Smooth muscle cell (in vitro differentiated cells): ENCODE results near the gene ZNF581. TPM values are rescaled to one million over a fixed set of nuclear protein-coding genes. Genes with fewer than 3 reads are reported as not detected.

ENCODE experiments used
- DNase-seq: peaks from one replicate; lab custom pipeline; 2025; ENCODE audit not compliant: unreplicated experiment; lab: John Stamatoyannopoulos, UW
- H2AFZ ChIP-seq: fragments of 200-600 bp; sonication (generic); 2 replicates; pipeline ENCODE4 v1.6.0; 2016; ENCODE audit warnings: antibody characterized with exemption, low read depth, mild to moderate bottlenecking
- H3F3A ChIP-seq: fragments of 200-600 bp; sonication (generic); 2 replicates; pipeline ENCODE4 v1.6.0; 2017; ENCODE audit warnings: antibody characterized with exemption, low read depth
- H3K27ac ChIP-seq: fragments of 200-600 bp; sonication (generic); 2 replicates; pipeline ENCODE4 v1.5.1; 2016; ENCODE audit warnings: low read depth, mild to moderate bottlenecking
- H3K27me3 ChIP-seq: fragments of 200-600 bp; sonication (generic); 2 replicates; pipeline ENCODE4 v1.6.1; 2016; ENCODE audit warnings: low read depth, mild to moderate bottlenecking
- H3K36me3 ChIP-seq: fragments of 200-600 bp; sonication (generic); 2 replicates; pipeline ENCODE4 v1.5.1; 2016; ENCODE audit warnings: low read depth
- H3K4me1 ChIP-seq: fragments of 200-600 bp; sonication (generic); 2 replicates; pipeline ENCODE4 v1.5.1; 2016; ENCODE audit warnings: low read depth
- H3K4me2 ChIP-seq: fragments of 200-600 bp; sonication (generic); 2 replicates; pipeline ENCODE4 v1.6.0; 2016; ENCODE audit warnings: mild to moderate bottlenecking
- H3K4me3 ChIP-seq: fragments of 200-600 bp; sonication (generic); 2 replicates; pipeline ENCODE4 v1.5.1; 2016; ENCODE audit warnings: mild to moderate bottlenecking
- H3K79me2 ChIP-seq: fragments of 200-600 bp; sonication (generic); 2 replicates; pipeline ENCODE4 v1.6.0; 2016; ENCODE audit warnings: low read depth, mild to moderate bottlenecking
- H3K9ac ChIP-seq: fragments of 200-600 bp; sonication (generic); 2 replicates; pipeline ENCODE4 v1.6.0; 2016; ENCODE audit warnings: low read depth
- H3K9me3 ChIP-seq: fragments of 200-600 bp; sonication (generic); replicated peaks from 2 replicates; pipeline ENCODE4 v1.5.1; 2016; ENCODE audit warnings: low read depth
- H4K20me1 ChIP-seq: fragments of 200-600 bp; sonication (generic); 2 replicates; pipeline ENCODE4 v1.6.0; 2016; ENCODE audit warnings: low read depth
- CTCF ChIP-seq: fragments of 200-600 bp; sonication (generic); IDR thresholded peaks from 2 replicates; pipeline ENCODE4 v1.5.1; 2017; ENCODE audit warnings: borderline replicate concordance, mild to moderate bottlenecking, antibody characterized with exemption; ENCODE audit not compliant: insufficient read depth, poor library complexity, severe bottlenecking
- WGBS: methylation state at CpG from one replicate; pipeline ENCODE4 v1.1.7; 2016; ENCODE audit warnings: low lambda C conversion rate; 5-methylcytosine and 5-hydroxymethylcytosine counted together
- polyA plus RNA-seq: library from polyadenylated mRNA; unstranded; fragments of >200 nt; fragmentation: Nextera tagmentation; extraction: Ambion mirVana; gene quantifications from 2 replicates; pipeline ENCODE4 v1.2.1, GENCODE V29; 2016
- total RNA-seq: library from RNA; depleted of rRNA; stranded (reverse); fragments of >200 nt; gene quantifications from 2 replicates; pipeline ENCODE4 v1.2.3, GENCODE V29; 2014

Gene ZNF581
- total and polyA plus RNA-seq, 2 experiments from 2014 or later, result 10.0 to 21.4 TPM

- Histone ChIP-seq H3K9me3 (no peaks in the 10 kb centered on the region), H3K27me3 (no peaks in the 10 kb centered on the region), H3K9ac (no peak overlapping the region), H3K36me3 (peaks cover 6% of the 10 kb centered on the region), H3K79me2 (peaks cover 86% of the 10 kb centered on the region), H3K4me1 (no peaks in the 10 kb centered on the region), H3F3A (no peaks in the 10 kb centered on the region), H3K27ac (no peak overlapping the region), H2AFZ (no peak overlapping the region), H3K4me3 (no peak overlapping the region), H3K4me2 (no peak overlapping the region), H4K20me1 (peaks cover 97% of the 10 kb centered on the region)
- WGBS, result 99% methylated on average over 12 of the region's 12 CpGs
- DNase-seq, result no peak
- TF ChIP-seq CTCF, result no peak
Observed at GRCh38 chr19:55666343-55667005, 23.0 kb downstream of the ZNF581 start.

GRCh38 chr19:55667006-55667381 lies 23.5 kb downstream of the ZNF581 start:
- 100% methylated on average over 4 of the region's 4 CpGs for WGBS
- peaks cover 98% of the 10 kb centered on the region for H4K20me1 ChIP-seq
- H3K4me2 ChIP-seq, result no peak overlapping the region
- H3K9ac ChIP-seq, result no peak overlapping the region
- no peaks in the 10 kb centered on the region for H3F3A ChIP-seq
- no peak overlapping the region for H3K4me3 ChIP-seq
- no peaks in the 10 kb centered on the region for H3K9me3 ChIP-seq
- no peak overlapping the region for H3K27ac ChIP-seq
- no peak for TF ChIP-seq CTCF
- DNase-seq, result no peak
- no peaks in the 10 kb centered on the region for H3K4me1 ChIP-seq
- H2AFZ ChIP-seq, result no peak overlapping the region
- H3K27me3 ChIP-seq, result no peaks in the 10 kb centered on the region
- peaks cover 86% of the 10 kb centered on the region for H3K79me2 ChIP-seq
- peaks cover 6% of the 10 kb centered on the region for H3K36me3 ChIP-seq

- Histone ChIP-seq H2AFZ (no peak overlapping the region), H3K4me2 (no peak overlapping the region), H3K27ac (no peak overlapping the region), H3K27me3 (no peaks in the 10 kb centered on the region), H3K4me3 (no peak overlapping the region), H3K79me2 (peaks cover 89% of the 10 kb centered on the region), H3K4me1 (no peaks in the 10 kb centered on the region), H3K9ac (no peak overlapping the region), H3K36me3 (peaks cover 6% of the 10 kb centered on the region), H3K9me3 (no peaks in the 10 kb centered on the region), H3F3A (no peaks in the 10 kb centered on the region), H4K20me1 (peaks cover 98% of the 10 kb centered on the region)
- WGBS, result 91% methylated on average over 12 of the region's 12 CpGs
- no peak for TF ChIP-seq CTCF
- DNase-seq, result no peak
Observed at GRCh38 chr19:55667511-55667910, 24.1 kb downstream of the ZNF581 start.

- Histone ChIP-seq H2AFZ (no peak overlapping the region), H3K4me1 (no peaks in the 10 kb centered on the region), H3K9ac (no peak overlapping the region), H3K9me3 (no peaks in the 10 kb centered on the region), H4K20me1 (peaks cover 98% of the 10 kb centered on the region), H3K36me3 (peaks cover 6% of the 10 kb centered on the region), H3K27me3 (no peaks in the 10 kb centered on the region), H3K4me2 (no peak overlapping the region), H3K27ac (no peak overlapping the region), H3K79me2 (peaks cover 89% of the 10 kb centered on the region), H3K4me3 (no peak overlapping the region), H3F3A (peaks cover 2% of the 10 kb centered on the region)
- no peak for TF ChIP-seq CTCF
- DNase-seq, result no peak
- WGBS, result 89% methylated on average over 11 of the region's 11 CpGs
Observed at GRCh38 chr19:55667958-55668357, 24.5 kb downstream of the ZNF581 start.
